Measurements from ENCODE around the gene ADGRG6. TPM values are rescaled to one million over a fixed set of nuclear protein-coding genes. Genes with fewer than 3 reads are reported as not detected.

ADGRG6 gene
- total RNA-seq, 1 experiment from 2014 or later = 2.5 TPM

DNA sequence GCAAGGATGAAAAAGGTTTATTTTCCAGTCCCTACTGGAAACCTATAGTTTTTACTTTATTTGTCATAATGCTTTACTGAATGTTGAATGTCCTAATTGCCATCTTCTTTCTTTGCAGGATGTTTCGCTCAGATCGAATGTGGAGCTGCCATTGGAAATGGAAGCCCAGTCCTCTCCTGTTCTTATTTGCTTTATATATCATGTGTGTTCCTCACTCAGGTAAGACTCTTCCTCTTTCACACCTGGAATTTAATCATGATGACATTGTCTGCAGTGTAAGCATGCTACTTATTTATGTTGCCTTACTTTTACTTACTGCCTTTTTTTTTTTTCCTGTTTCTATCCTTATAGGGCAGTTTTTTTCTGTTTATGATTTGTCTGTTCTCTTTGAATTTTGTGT lies 7.6 kb downstream of the ADGRG6 start:
- peaks cover 7 to 9% of the 10 kb centered on the region in 2 experiments for H3K4me1 Mint-ChIP-seq
- no peaks in the 10 kb centered on the region for H3K36me3 Mint-ChIP-seq (ENCODE audit: insufficient read depth in 1 of 3, low read depth in 3 of 3)
- H3K27ac ChIP-seq (ENCODE audit: insufficient read length, low read depth, low read length) = no peak overlapping the region
- no peaks in the 10 kb centered on the region for H3K79me1 ChIP-seq (ENCODE audit: insufficient read depth, low read depth, low read length, poor library complexity, severe bottlenecking)
- no peak overlapping the region for H2AFZ ChIP-seq (ENCODE audit: low read length)
- no peak overlapping the region for H2BK5ac ChIP-seq (ENCODE audit: insufficient read length, low read length)
- H2BK15ac ChIP-seq (ENCODE audit: low read depth, low read length) = no peak overlapping the region
- no peak for DNase-seq
- no peaks in the 10 kb centered on the region for H3K27me3 ChIP-seq (ENCODE audit: insufficient read depth, low read length)
- H2BK20ac ChIP-seq (ENCODE audit: low read depth, low read length, poor library complexity, severe bottlenecking) = no peak overlapping the region
- WGBS (ENCODE audit: extremely low coverage, insufficient read length, low lambda C conversion rate) = no CpG with 5 or more reads among the region's 2 CpGs
- no peak overlapping the region for H3K56ac ChIP-seq (ENCODE audit: insufficient read length, low read depth, low read length)
- no peak overlapping the region for H2AK5ac ChIP-seq (ENCODE audit: insufficient read length, low read length)
- H3K4ac ChIP-seq (ENCODE audit: low read depth, low read length) = no peak overlapping the region
- H3K27me3 Mint-ChIP-seq (ENCODE audit: low read depth) = no peaks in the 10 kb centered on the region
- H4K5ac ChIP-seq (ENCODE audit: insufficient read length, low read depth, low read length) = no peak overlapping the region
- H3K4me3 Mint-ChIP-seq = no peak overlapping the region
- no peaks in the 10 kb centered on the region for H3K79me2 ChIP-seq (ENCODE audit: insufficient read depth, low read length)
- no peaks in the 10 kb centered on the region for H4K20me1 ChIP-seq (ENCODE audit: control insufficient read depth, insufficient read depth, insufficient read length)
- no peak overlapping the region for H3K23ac ChIP-seq (ENCODE audit: insufficient read length, low read depth, low read length)
- no peak overlapping the region for H4K8ac ChIP-seq (replicated peaks; ENCODE audit: insufficient read length, low read depth, low read length)
- H3K4me2 ChIP-seq (ENCODE audit: insufficient read depth, insufficient read length, low read length) = no peak overlapping the region
- no peak overlapping the region for H2BK12ac ChIP-seq (ENCODE audit: insufficient read length, low read depth, low read length)
- no peaks in the 10 kb centered on the region for H3K23me2 ChIP-seq (ENCODE audit: insufficient read length, low read depth, low read length, poor library complexity, severe bottlenecking)
- H3K14ac ChIP-seq (ENCODE audit: insufficient read depth, low read length) = no peak overlapping the region
- H3K18ac ChIP-seq (ENCODE audit: insufficient read length, low read depth, low read length) = no peak overlapping the region
- H3T11ph ChIP-seq (ENCODE audit: low read length) = no peak overlapping the region
- no peak overlapping the region for H3K9ac ChIP-seq (ENCODE audit: extremely low read depth, insufficient read length, low read length)
- no peaks in the 10 kb centered on the region for H3K9me3 Mint-ChIP-seq
- no peaks in the 10 kb centered on the region for H3K4me1 ChIP-seq (ENCODE audit: insufficient read depth, low read length)
- H2BK120ac ChIP-seq (ENCODE audit: low read depth, low read length, poor library complexity, severe bottlenecking) = no peak overlapping the region
- H3K27ac Mint-ChIP-seq = no peak overlapping the region
- no peak for TF ChIP-seq CTCF (conservative IDR thresholded peaks at IDR 0.05)
- no peak overlapping the region for H4K91ac ChIP-seq (ENCODE audit: insufficient read length, low read depth, low read length)
- no peaks in the 10 kb centered on the region for H3K9me3 ChIP-seq (ENCODE audit: control insufficient read depth, low read depth, low read length)
